Activated T-cell treated with anti-CD3 and anti-CD28 coated beads, Interleukin-2, amount 50 U/mL, for 4 hours (primary cell): ENCODE measurements around the gene ZMIZ1. TPM values are rescaled to one million over a fixed set of nuclear protein-coding genes. Genes with fewer than 3 reads are reported as not detected.

Experiments used
- ATAC-seq, 2 donors: fragments of 200-7000 bp; cut with Tn5 transposase; one replicate each; pipeline ENCODE4 v1.10.0; 2021
- DNase-seq: peaks from one replicate; pipeline ENCODE4 v3.0.0-alpha.2; 2020
- H3K27me3 Mint-ChIP-seq: one replicate; pipeline ENCODE4 v1.8.0; 2021; ENCODE audit warnings: low read depth, mixed read lengths
- H3K36me3 Mint-ChIP-seq: one replicate; pipeline ENCODE4 v1.8.0; 2022; ENCODE audit warnings: mixed read lengths; ENCODE audit not compliant: insufficient read depth
- H3K4me1 Mint-ChIP-seq: one replicate; pipeline ENCODE4 v1.8.0; 2021; ENCODE audit warnings: low read depth, mixed read lengths
- H3K4me3 Mint-ChIP-seq: one replicate; pipeline ENCODE4 v1.8.0; 2021; ENCODE audit warnings: mild to moderate bottlenecking, moderate library complexity, mixed read lengths
- H3K9me3 Mint-ChIP-seq: one replicate; pipeline ENCODE4 v1.8.0; 2021; ENCODE audit warnings: mixed read lengths
- total RNA-seq, 3 donors: library from RNA; stranded (reverse); gene quantifications; one replicate each; pipeline ENCODE4 v1.2.1, GENCODE V29; 2021

The ZMIZ1 gene
- total RNA-seq, 3 donors from 2014 or later = 17.7 to 21.0 (median 18.0) TPM

- no peaks in the 10 kb centered on the region for H3K36me3 Mint-ChIP-seq
- DNase-seq = no peak
- H3K4me1 Mint-ChIP-seq = peaks cover 3% of the 10 kb centered on the region
- H3K9me3 Mint-ChIP-seq = no peaks in the 10 kb centered on the region
- no peaks in the 10 kb centered on the region for H3K27me3 Mint-ChIP-seq
- H3K4me3 Mint-ChIP-seq = no peak overlapping the region
- ATAC-seq = no peak
Measured at GRCh38 chr10:79161557-79161956, 92.8 kb downstream of the ZMIZ1 start.

GRCh38 chr10:79162022-79162421 is 93.3 kb downstream of the ZMIZ1 start:
- ATAC-seq (no peak), DNase-seq (no peak)
- H3K9me3 Mint-ChIP-seq = no peaks in the 10 kb centered on the region
- no peaks in the 10 kb centered on the region for H3K27me3 Mint-ChIP-seq
- H3K4me3 Mint-ChIP-seq = no peak overlapping the region
- H3K4me1 Mint-ChIP-seq = peaks cover 3% of the 10 kb centered on the region
- no peaks in the 10 kb centered on the region for H3K36me3 Mint-ChIP-seq

DNA sequence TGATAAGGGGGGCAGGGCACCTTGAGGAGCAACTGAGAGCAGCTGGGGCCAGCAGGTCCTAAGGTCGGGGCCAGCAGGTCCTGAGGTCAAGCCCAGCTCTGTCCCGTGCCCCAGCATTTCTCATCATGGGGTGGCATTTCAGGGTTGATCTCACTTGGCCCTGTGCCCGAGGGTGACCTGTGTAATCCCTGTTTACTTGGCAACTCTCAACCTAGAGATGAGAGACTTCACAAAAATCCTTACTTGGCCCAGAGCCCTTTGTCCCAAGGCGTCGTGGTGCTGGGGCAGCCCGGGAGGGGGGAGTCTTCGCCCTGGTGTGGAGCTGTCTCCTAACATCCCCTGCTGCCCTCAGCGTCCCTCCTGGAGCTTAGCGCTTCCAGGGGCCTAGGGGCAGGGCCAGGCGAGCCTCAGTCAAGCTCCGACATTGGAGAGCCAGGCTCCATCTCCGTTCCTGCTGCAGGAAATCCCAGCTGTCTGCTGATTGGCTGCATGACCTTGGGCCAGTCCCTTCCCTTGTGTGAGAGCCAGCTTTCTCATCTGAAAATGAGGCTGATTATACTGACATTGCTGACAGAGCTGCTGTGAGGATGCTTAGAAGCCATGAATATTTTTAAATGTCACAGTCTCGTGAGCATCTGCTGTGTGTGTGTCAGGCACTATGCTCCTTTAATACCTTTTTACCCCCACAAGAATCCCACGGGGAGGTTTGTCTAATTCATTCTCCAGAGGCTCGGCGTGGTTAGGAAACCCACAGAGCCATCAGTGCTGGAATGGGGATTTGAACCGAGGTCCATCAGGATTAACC is 94.3 kb downstream of the ZMIZ1 start:
- no peaks in the 10 kb centered on the region for H3K9me3 Mint-ChIP-seq
- ATAC-seq (no peak), DNase-seq (no peak)
- peaks cover 3% of the 10 kb centered on the region for H3K4me1 Mint-ChIP-seq
- H3K36me3 Mint-ChIP-seq = no peaks in the 10 kb centered on the region
- H3K4me3 Mint-ChIP-seq = no peak overlapping the region
- no peaks in the 10 kb centered on the region for H3K27me3 Mint-ChIP-seq

DNA sequence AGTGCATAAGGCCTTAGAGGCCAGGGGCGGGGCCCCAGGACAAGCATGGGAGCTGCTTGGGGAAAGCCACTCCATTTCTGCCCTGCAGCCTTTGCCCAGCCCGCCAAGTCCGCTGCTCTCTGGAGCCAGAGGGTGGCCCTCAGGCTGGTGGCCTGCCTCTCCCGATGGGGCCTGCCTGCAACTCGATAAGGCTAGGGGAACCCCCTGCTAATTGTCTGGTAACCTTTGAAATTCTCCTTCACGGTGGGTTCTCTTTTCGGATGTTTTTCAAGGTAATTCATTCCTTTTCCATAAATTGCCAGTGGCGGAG is 94.9 kb downstream of the ZMIZ1 start:
- ATAC-seq (no peak), DNase-seq (no peak)
- no peaks in the 10 kb centered on the region for H3K9me3 Mint-ChIP-seq
- H3K27me3 Mint-ChIP-seq = no peaks in the 10 kb centered on the region
- H3K4me1 Mint-ChIP-seq = peaks cover 3% of the 10 kb centered on the region
- no peaks in the 10 kb centered on the region for H3K36me3 Mint-ChIP-seq
- H3K4me3 Mint-ChIP-seq = no peak overlapping the region

DNA sequence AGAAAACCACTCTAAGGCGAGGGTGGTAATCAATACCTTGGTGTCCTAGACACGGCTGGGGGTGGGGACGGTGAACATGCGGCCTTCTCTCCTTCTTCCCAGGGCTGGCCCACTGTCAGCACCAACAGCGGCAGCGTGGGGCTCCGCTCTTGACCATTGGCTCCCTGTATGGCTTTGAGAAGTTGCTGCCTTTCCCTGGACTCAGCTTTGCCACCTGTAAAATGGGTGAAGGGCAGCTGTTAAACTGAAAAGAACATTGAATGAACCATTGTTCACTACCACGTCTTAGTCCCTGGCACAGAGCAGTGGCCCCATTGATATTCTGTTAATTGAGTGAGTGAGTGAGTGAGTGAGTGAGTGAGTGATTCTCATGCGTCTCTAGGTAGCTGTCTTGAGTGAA is 95.3 kb downstream of the ZMIZ1 start:
- H3K4me1 Mint-ChIP-seq = peaks cover 3% of the 10 kb centered on the region
- no peak for DNase-seq
- ATAC-seq = no peak
- no peaks in the 10 kb centered on the region for H3K27me3 Mint-ChIP-seq
- no peaks in the 10 kb centered on the region for H3K9me3 Mint-ChIP-seq
- no peaks in the 10 kb centered on the region for H3K36me3 Mint-ChIP-seq
- H3K4me3 Mint-ChIP-seq = no peak overlapping the region

GRCh38 chr10:79165070-79165778 is 96.5 kb downstream of the ZMIZ1 start:
- Mint-ChIP-seq H3K36me3 (no peaks in the 10 kb centered on the region), H3K4me3 (no peak overlapping the region), H3K9me3 (no peaks in the 10 kb centered on the region), H3K4me1 (peaks cover 3% of the 10 kb centered on the region), H3K27me3 (no peaks in the 10 kb centered on the region)
- no peak for DNase-seq
- no peak for ATAC-seq

GRCh38 chr10:79166312-79166721 is 97.6 kb downstream of the ZMIZ1 start:
- H3K27me3 Mint-ChIP-seq = no peaks in the 10 kb centered on the region
- H3K9me3 Mint-ChIP-seq = no peaks in the 10 kb centered on the region
- ATAC-seq (no peak), DNase-seq (no peak)
- H3K4me1 Mint-ChIP-seq = peaks cover under 1% of the 10 kb centered on the region
- no peak overlapping the region for H3K4me3 Mint-ChIP-seq
- no peaks in the 10 kb centered on the region for H3K36me3 Mint-ChIP-seq

DNA sequence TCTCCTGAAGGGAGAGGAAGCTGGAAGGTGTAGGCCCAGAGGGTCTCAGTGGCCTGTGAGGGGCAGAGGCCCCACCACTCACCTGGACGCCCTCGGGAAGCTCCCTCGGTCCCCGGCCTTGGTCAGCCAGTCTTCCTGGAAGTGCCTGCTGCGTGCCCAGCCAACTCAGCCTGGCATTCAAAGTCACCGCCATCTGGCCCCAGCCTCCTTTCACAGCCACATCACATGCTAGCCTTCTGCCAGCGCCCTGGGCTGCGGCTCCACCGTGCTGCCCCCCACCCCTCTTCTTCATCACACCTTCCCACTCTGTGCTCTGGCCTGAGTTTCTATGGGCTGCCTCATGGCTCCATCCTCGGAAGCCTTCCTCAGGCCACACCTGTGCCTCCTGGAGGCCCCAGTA is 98.0 kb downstream of the ZMIZ1 start:
- no peaks in the 10 kb centered on the region for H3K36me3 Mint-ChIP-seq
- H3K9me3 Mint-ChIP-seq = no peaks in the 10 kb centered on the region
- DNase-seq (no peak), ATAC-seq (no peak)
- H3K27me3 Mint-ChIP-seq = no peaks in the 10 kb centered on the region
- H3K4me3 Mint-ChIP-seq = no peak overlapping the region
- no peaks in the 10 kb centered on the region for H3K4me1 Mint-ChIP-seq

DNA sequence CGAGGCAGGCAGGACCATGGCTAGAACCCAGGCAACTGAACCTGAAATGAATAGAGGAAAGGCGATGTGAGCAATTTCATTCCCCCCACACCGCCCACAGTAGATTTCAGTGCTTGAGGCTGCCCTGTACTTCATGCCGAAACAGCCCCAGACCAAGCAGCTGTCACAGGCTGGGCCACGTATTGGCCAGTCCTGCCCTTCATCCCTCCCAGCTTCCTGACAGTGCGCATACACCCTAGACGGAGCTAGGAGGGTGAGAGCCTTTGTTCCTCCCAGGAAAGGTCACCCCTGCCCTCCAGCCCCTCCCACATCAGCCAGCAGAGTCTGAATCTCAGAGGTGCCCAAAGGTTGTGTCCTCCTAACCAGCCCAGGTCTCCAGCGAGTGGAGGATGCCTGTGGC is 98.8 kb downstream of the ZMIZ1 start:
- Mint-ChIP-seq H3K27me3 (no peaks in the 10 kb centered on the region), H3K9me3 (no peaks in the 10 kb centered on the region), H3K36me3 (no peaks in the 10 kb centered on the region), H3K4me3 (no peak overlapping the region), H3K4me1 (no peaks in the 10 kb centered on the region)
- DNase-seq (no peak), ATAC-seq (no peak)

DNA sequence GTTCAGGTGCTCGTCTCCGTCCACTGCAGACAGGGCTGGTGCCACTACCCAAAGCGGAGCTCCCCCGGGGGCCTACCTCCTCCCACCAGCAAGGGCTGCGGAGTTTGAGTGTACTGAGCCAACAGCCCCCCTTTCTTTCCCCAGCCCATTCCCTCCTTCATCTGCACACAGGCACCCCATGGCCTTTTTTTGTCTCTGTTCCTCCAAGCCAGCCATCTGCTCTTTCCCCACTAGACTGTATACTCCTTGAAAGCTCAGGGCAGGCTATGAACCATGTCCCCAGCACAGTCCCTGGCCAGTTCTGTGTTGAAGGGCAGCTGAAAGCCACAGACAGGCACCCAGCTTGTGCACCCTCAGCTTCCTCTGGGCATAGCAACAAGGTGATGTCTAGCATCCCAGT is 99.4 kb downstream of the ZMIZ1 start:
- Mint-ChIP-seq H3K36me3 (no peaks in the 10 kb centered on the region), H3K9me3 (no peaks in the 10 kb centered on the region), H3K4me3 (no peak overlapping the region), H3K4me1 (no peaks in the 10 kb centered on the region), H3K27me3 (no peaks in the 10 kb centered on the region)
- DNase-seq (no peak), ATAC-seq (no peak)

GRCh38 chr10:79170226-79170752 is 101.5 kb downstream of the ZMIZ1 start:
- Mint-ChIP-seq H3K27me3 (no peaks in the 10 kb centered on the region), H3K9me3 (no peaks in the 10 kb centered on the region), H3K4me1 (peaks cover 1% of the 10 kb centered on the region), H3K4me3 (no peak overlapping the region), H3K36me3 (peaks cover 3% of the 10 kb centered on the region)
- ATAC-seq (no peak), DNase-seq (no peak)

- Mint-ChIP-seq H3K27me3 (no peaks in the 10 kb centered on the region), H3K36me3 (peaks cover 3% of the 10 kb centered on the region), H3K4me3 (no peak overlapping the region), H3K4me1 (peaks cover 1% of the 10 kb centered on the region), H3K9me3 (no peaks in the 10 kb centered on the region)
- ATAC-seq = no peak
- DNase-seq = no peak
Measured at GRCh38 chr10:79170993-79171392, 102.2 kb downstream of the ZMIZ1 start.

GRCh38 chr10:79171504-79171903 is 102.7 kb downstream of the ZMIZ1 start:
- DNase-seq (no peak), ATAC-seq (no peak)
- Mint-ChIP-seq H3K36me3 (peaks cover 3% of the 10 kb centered on the region), H3K4me1 (peaks cover 1% of the 10 kb centered on the region), H3K9me3 (no peaks in the 10 kb centered on the region), H3K4me3 (no peak overlapping the region), H3K27me3 (no peaks in the 10 kb centered on the region)

- Mint-ChIP-seq H3K9me3 (no peaks in the 10 kb centered on the region), H3K36me3 (peaks cover 3% of the 10 kb centered on the region), H3K27me3 (no peaks in the 10 kb centered on the region), H3K4me1 (peaks cover 1% of the 10 kb centered on the region), H3K4me3 (no peak overlapping the region)
- DNase-seq (no peak), ATAC-seq (no peak)
Measured at GRCh38 chr10:79172881-79173280, 104.1 kb downstream of the ZMIZ1 start.
